Epithelial cell of esophagus (primary cell): Measurements from ENCODE around the gene CRYBG3.

ENCODE experiments used
- DNase-seq: peaks from one replicate; pipeline ENCODE4 v3.0.0; 2010; ENCODE audit warnings: low read depth
- H3K4me3 ChIP-seq: 2 replicates; pipeline ENCODE4 v1.5.1; 2011; ENCODE audit warnings: mild to moderate bottlenecking, low read length, control low read depth
- CTCF ChIP-seq: IDR thresholded peaks from 2 replicates; pipeline ENCODE4 v1.5.1; 2011; ENCODE audit warnings: low read depth, mild to moderate bottlenecking, low read length, control low read depth, inconsistent platforms; ENCODE audit not compliant: insufficient read depth; ENCODE audit errors: missing control alignments

CRYBG3 gene

DNA sequence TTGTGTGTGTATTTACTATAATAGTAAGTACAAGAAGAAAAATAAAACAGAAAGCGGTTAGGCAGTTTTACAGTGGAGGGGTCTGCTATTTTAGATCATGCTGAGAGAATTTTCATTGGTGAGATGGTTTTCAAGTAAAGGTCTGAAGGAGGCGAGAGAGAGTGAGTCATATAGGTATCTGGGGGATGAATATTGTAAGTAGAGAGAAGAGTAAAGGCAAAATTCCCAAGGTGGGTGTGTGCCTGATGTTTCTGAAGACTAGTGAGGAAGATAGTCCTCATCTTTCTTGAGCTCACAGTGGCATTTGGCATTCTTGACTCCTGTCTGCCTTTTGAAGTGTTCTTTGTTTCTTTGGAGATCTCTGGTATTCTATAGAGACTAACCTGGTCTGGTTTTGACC lies 38.6 kb downstream of the CRYBG3 start:
- TF ChIP-seq CTCF = no peak
- H3K4me3 ChIP-seq = no peak overlapping the region
- DNase-seq = no peak

DNA sequence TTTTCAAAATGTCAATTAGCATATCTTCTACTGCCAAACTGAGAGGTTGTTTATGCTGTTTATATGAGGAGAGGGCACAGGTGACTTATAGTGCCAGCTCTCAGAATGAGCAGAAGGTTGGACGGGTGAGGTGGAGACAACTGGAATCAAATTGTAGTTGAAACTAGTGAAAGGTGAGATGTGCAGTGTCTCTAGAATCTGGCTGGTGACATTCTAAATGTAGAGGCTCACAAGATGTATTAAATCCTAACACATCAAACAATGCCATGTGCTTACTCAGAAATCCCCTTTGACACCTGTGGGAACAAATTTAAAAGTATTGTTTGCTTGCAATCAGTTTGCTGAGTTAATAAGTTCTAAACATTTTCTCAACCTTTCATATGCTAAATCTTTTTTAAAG lies 40.8 kb downstream of the CRYBG3 start:
- DNase-seq = no peak
- TF ChIP-seq CTCF = no peak
- no peak overlapping the region for H3K4me3 ChIP-seq

GRCh38 chr3:97863031-97863430 lies 41.2 kb downstream of the CRYBG3 start:
- no peak overlapping the region for H3K4me3 ChIP-seq
- no peak for TF ChIP-seq CTCF
- peak; percentile 80 for DNase-seq

- DNase-seq = no peak
- TF ChIP-seq CTCF = no peak
- no peak overlapping the region for H3K4me3 ChIP-seq
Measured at GRCh38 chr3:97863775-97864174, 42.0 kb downstream of the CRYBG3 start.

- no peak for TF ChIP-seq CTCF
- DNase-seq = no peak
Measured at GRCh38 chr3:97871186-97871585, 49.4 kb downstream of the CRYBG3 start.

DNA sequence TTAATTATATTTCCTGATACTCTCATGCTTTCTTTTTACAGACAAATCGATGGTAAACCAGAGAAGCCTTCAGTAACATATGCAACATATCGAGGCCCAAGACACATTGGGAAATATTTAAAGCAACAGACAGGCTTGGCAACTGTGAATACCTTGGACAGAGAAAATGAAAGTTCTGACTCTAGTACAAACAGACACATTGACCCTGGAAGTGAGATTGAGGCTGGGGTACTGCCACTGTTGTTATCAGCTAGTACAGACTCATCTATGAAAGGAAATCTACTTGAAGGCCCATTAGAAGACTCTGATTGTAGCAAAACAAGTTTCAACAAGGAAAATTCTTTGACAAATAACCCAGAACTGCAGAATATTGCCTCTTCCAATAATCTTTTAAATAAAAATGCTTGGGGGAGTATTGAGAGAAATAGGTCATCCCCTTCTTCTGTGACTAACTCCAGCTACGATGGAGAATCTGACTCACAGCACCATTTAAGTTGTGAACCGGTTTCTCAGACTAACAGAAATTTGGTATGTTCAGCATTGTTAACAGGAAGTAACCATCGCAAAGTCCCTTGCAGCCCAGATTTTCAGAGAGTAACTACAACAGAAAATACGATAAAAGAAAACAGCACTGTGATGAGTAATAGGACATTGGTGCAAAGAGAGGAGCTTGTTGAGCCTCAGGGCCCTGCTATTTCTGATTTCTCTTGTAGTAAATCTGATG lies 50.2 kb downstream of the CRYBG3 start:
- no peak for TF ChIP-seq CTCF
- DNase-seq = peak; percentile 96
- no peak overlapping the region for H3K4me3 ChIP-seq

More at GRCh38 chr3:97871186-97871585, 49.4 kb downstream of the CRYBG3 start:
- H3K4me3 ChIP-seq = no peak overlapping the region

DNA sequence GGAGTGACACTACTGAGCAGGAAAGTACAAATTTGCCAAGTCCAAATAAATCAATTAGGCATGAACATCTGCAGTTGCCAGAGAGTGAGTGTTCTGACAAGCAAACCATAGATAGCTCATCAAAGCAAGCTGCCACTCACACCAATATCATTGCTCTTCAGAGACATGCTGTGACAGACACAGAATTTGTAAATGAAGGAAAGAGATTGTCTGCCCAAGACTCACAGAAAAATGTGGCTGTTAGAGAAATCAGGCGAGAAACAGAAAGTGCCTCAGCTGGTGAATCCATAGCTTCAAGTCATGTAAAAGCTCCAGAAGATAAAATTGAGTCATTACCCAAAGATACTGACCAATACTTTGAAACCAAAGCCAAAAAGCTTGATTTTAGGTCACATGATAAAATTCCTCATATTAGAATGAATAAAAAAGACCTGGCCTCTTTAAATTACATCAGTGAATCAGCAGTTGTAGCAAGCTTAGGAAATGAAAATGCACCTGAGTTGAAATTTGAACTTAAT lies 50.8 kb downstream of the CRYBG3 start:
- no peak for DNase-seq
- no peak for TF ChIP-seq CTCF
- H3K4me3 ChIP-seq = no peak overlapping the region
